Erythroblast (primary cell): ENCODE measurements around the gene MPRIP.

Source experiments
- GATA1 ChIP-seq: IDR thresholded peaks from 2 replicates; pipeline ENCODE4 v1.6.1; 2011; ENCODE audit warnings: low read depth, mild to moderate bottlenecking, control low read depth, low read length, moderate library complexity
- POLR2A ChIP-seq: IDR thresholded peaks from 2 replicates; pipeline ENCODE4 v1.6.1; 2011; ENCODE audit warnings: mild to moderate bottlenecking, low read length

GRCh38 chr17:17062356-17062755, 20.1 kb downstream of the MPRIP start:
- TF ChIP-seq POLR2A (no peak), GATA1 (no peak)
